IMR-90 (cell line): Measurements from ENCODE around the gene HORMAD1. TPM values are rescaled to one million over a fixed set of nuclear protein-coding genes. Genes with fewer than 3 reads are reported as not detected.

Experiments
- ATAC-seq: fragments of 200-7000 bp; cut with Tn5 transposase; 2 replicates; pipeline ENCODE4 v1.9.1; 2020; ENCODE audit warnings: low read depth, mild to moderate bottlenecking, moderate library complexity
- BruUV-seq: library from RNA; stranded (reverse); fragments of 400-500 nt; replicated peaks from 2 replicates; lab custom pipeline; 2021; lab: Mats Ljungman, UMichigan
- CTCF ChIA-PET: fragments of 300-600 bp; formaldehyde crosslinking; extraction: SDS; loops from one replicate; lab custom pipeline; 2021; ENCODE audit warnings: antibody characterized with exemption; lab: Yijun Ruan, JAX
- POLR2A ChIA-PET: fragments of 300-600 bp; sonication (Branson Sonifier 250); formaldehyde crosslinking; loops from one replicate; lab custom pipeline; 2022; ENCODE audit warnings: antibody characterized with exemption; ENCODE audit not compliant: unreplicated experiment; lab: Charles Lee
- DNase-seq: peaks from one replicate; pipeline ENCODE4 v3.0.0; 2013
- H2AFZ ChIP-seq: replicated peaks from 2 replicates; pipeline ENCODE3; 2013; ENCODE audit warnings: low read length, mild to moderate bottlenecking; ENCODE audit not compliant: poor library complexity
- H2AK5ac ChIP-seq: 2 replicates; pipeline ENCODE4 v1.6.1; 2013; ENCODE audit warnings: low read depth, low read length, inconsistent platforms
- H2AK9ac ChIP-seq: replicated peaks from 2 replicates; pipeline ENCODE3; 2013; ENCODE audit warnings: mild to moderate bottlenecking, low read depth, low read length, moderate library complexity; ENCODE audit not compliant: poor library complexity
- H2BK120ac ChIP-seq: 2 replicates; pipeline ENCODE4 v1.6.1; 2013; ENCODE audit warnings: low read depth, low read length, inconsistent platforms
- H2BK15ac ChIP-seq: 3 replicates; pipeline ENCODE4 v1.6.1; 2013; ENCODE audit warnings: low read depth, low read length, inconsistent platforms
- H2BK20ac ChIP-seq: 2 replicates; pipeline ENCODE4 v1.6.1; 2013; ENCODE audit warnings: low read depth, mild to moderate bottlenecking, inconsistent platforms, low read length, moderate library complexity
- H2BK5ac ChIP-seq: 2 replicates; pipeline ENCODE4 v1.6.1; 2013; ENCODE audit warnings: mild to moderate bottlenecking, low read depth, low read length, inconsistent platforms; ENCODE audit not compliant: poor library complexity, severe bottlenecking
- H3K14ac ChIP-seq: replicated peaks from 2 replicates; pipeline ENCODE4 v1.6.1; 2013; ENCODE audit warnings: low read depth, low read length, inconsistent platforms
- H3K18ac ChIP-seq: 2 replicates; pipeline ENCODE4 v1.6.1; 2013; ENCODE audit warnings: low read depth, low read length, control low read depth
- H3K23ac ChIP-seq: 2 replicates; pipeline ENCODE4 v1.6.1; 2013; ENCODE audit warnings: low read depth, low read length, inconsistent platforms
- H3K27ac ChIP-seq: 2 replicates; pipeline ENCODE4 v1.5.1; 2013; ENCODE audit warnings: mild to moderate bottlenecking, control low read depth, low read length; ENCODE audit not compliant: insufficient read depth
- H3K27me3 ChIP-seq: 2 replicates; pipeline ENCODE4 v1.6.1; 2013; ENCODE audit warnings: low read length; ENCODE audit not compliant: control insufficient read depth, insufficient read depth
- H3K36me3 ChIP-seq: 2 replicates; pipeline ENCODE4 v1.6.1; 2013; ENCODE audit warnings: low read length, mixed read lengths; ENCODE audit not compliant: control insufficient read depth, insufficient read depth
- H3K4ac ChIP-seq: 2 replicates; pipeline ENCODE4 v1.6.1; 2013; ENCODE audit warnings: low read depth, low read length, inconsistent platforms
- H3K4me1 ChIP-seq: 2 replicates; pipeline ENCODE4 v1.6.1; 2013; ENCODE audit warnings: low read length, mixed read lengths; ENCODE audit not compliant: control insufficient read depth, insufficient read depth
- H3K4me2 ChIP-seq: 2 replicates; pipeline ENCODE4 v1.6.1; 2013; ENCODE audit warnings: low read depth, mild to moderate bottlenecking, control low read depth, low read length, moderate library complexity
- H3K4me3 ChIP-seq: 2 replicates; pipeline ENCODE4 v1.5.1; 2013; ENCODE audit warnings: low read depth, mild to moderate bottlenecking, control low read depth, low read length, moderate library complexity; ENCODE audit not compliant: insufficient read depth
- H3K56ac ChIP-seq: 2 replicates; pipeline ENCODE4 v1.6.1; 2013; ENCODE audit warnings: low read length, inconsistent platforms; ENCODE audit not compliant: insufficient read depth; ENCODE audit errors: extremely low read depth
- H3K79me1 ChIP-seq, 2 experiments: 2 replicates each; pipeline ENCODE4 v1.6.1; 2013; ENCODE audit warnings: low read length in 2 of 2, inconsistent platforms in 1 of 2, low read depth in 1 of 2
- H3K9ac ChIP-seq: 2 replicates; pipeline ENCODE4 v1.6.1; 2013; ENCODE audit warnings: low read depth, low read length, control low read depth
- H3K9me1 ChIP-seq: 2 replicates; pipeline ENCODE4 v1.6.1; 2013; ENCODE audit warnings: low read length, inconsistent platforms; ENCODE audit not compliant: insufficient read depth
- H3K9me3 ChIP-seq: 2 replicates; pipeline ENCODE4 v1.6.1; 2013; ENCODE audit warnings: low read length; ENCODE audit not compliant: control insufficient read depth, insufficient read depth
- H4K20me1 ChIP-seq: 2 replicates; pipeline ENCODE4 v1.6.1; 2013; ENCODE audit warnings: low read length, inconsistent platforms; ENCODE audit not compliant: insufficient read depth
- H4K5ac ChIP-seq: 2 replicates; pipeline ENCODE4 v1.6.1; 2013; ENCODE audit warnings: mild to moderate bottlenecking, low read depth, low read length, control low read depth
- H4K8ac ChIP-seq, 2 experiments: 2 replicates each; pipeline ENCODE4 v1.6.1; 2013; ENCODE audit warnings: low read depth in 2 of 2, low read length in 2 of 2, control low read depth in 1 of 2, inconsistent platforms in 1 of 2
- H4K91ac ChIP-seq: 2 replicates; pipeline ENCODE4 v1.6.1; 2013; ENCODE audit warnings: low read depth, low read length, inconsistent platforms; ENCODE audit not compliant: insufficient read depth
- CEBPB ChIP-seq: IDR thresholded peaks from 2 replicates; pipeline ENCODE4 v1.6.1; 2012; ENCODE audit warnings: low read depth, low read length, improper control_type of control experiment
- CHD1 ChIP-seq: IDR thresholded peaks from 2 replicates; pipeline ENCODE4 v1.6.1; 2012; ENCODE audit warnings: low read depth, low read length, improper control_type of control experiment
- FOS ChIP-seq: fragments of 150-350 bp; IDR thresholded peaks from 2 replicates; pipeline ENCODE4 v1.6.1; 2016; ENCODE audit warnings: low read depth, low read length
- MAFK ChIP-seq: IDR thresholded peaks from 2 replicates; pipeline ENCODE4 v1.6.1; 2012; ENCODE audit warnings: low read depth, low read length, improper control_type of control experiment
- MAZ ChIP-seq: IDR thresholded peaks from 2 replicates; pipeline ENCODE4 v1.6.1; 2012; ENCODE audit warnings: low read depth, mild to moderate bottlenecking, low read length, improper control_type of control experiment, moderate library complexity, borderline replicate concordance
- MXI1 ChIP-seq: IDR thresholded peaks from 2 replicates; pipeline ENCODE4 v1.6.1; 2012; ENCODE audit warnings: low read depth, mild to moderate bottlenecking, low read length, moderate library complexity, borderline replicate concordance
- NFE2L2 ChIP-seq: fragments of 150-350 bp; IDR thresholded peaks from 2 replicates; pipeline ENCODE4 v1.6.1; 2016; ENCODE audit warnings: low read depth, mild to moderate bottlenecking, low read length
- POLR2A ChIP-seq: IDR thresholded peaks from 2 replicates; pipeline ENCODE4 v1.6.1; 2012; ENCODE audit warnings: mild to moderate bottlenecking, low read depth, low read length
- RAD21 ChIP-seq: IDR thresholded peaks from 2 replicates; pipeline ENCODE4 v1.6.1; 2012; ENCODE audit warnings: low read length, improper control_type of control experiment
- RFX5 ChIP-seq: IDR thresholded peaks from 2 replicates; pipeline ENCODE4 v1.8.0; 2012; ENCODE audit warnings: low read depth, mild to moderate bottlenecking, low read length, moderate library complexity
- SMC3 ChIP-seq: fragments of 150-350 bp; IDR thresholded peaks from 2 replicates; pipeline ENCODE4 v1.6.1; 2016; ENCODE audit warnings: low read depth, mild to moderate bottlenecking, antibody characterized with exemption, low read length, moderate library complexity
- WGBS, 2 experiments: methylation state at CpG; one replicate each; pipeline versions ENCODE4 v1.1.5 to v1.1.7; 2013; ENCODE audit warnings: missing lambda C conversion rate in 2 of 2; ENCODE audit not compliant: insufficient read length in 1 of 2; ENCODE audit errors: extremely low coverage in 2 of 2; 5-methylcytosine and 5-hydroxymethylcytosine counted together
- dilution Hi-C: fragments of 300-500 bp; cut with HindIII; formaldehyde crosslinking; loops from one replicate; pipeline ENCODE4 v1.14.3; 2018; ENCODE audit warnings: low sequenced_read_pairs; ENCODE audit not compliant: unreplicated experiment
- in situ Hi-C: fragments of 300-500 bp; cut with MboI; formaldehyde crosslinking; loops from 3 replicates; pipeline ENCODE4 v1.14.3; 2019; ENCODE audit warnings: low sequenced_read_pairs, inconsistent platforms, mixed read lengths
- intact Hi-C: fragments of 100-400 bp; cut with micrococcal nuclease; formaldehyde crosslinking; loops from 2 replicates; pipeline ENCODE4 v1.10.0; 2022
- polyA plus RNA-seq, 3 experiments: library from polyadenylated mRNA; depleted of rRNA; stranded (reverse); fragments of >200 nt; gene quantifications; 2 replicates each; pipeline ENCODE4 v1.2.3, GENCODE V29; 2012; ENCODE audit warnings: low replicate concordance in 1 of 3
- total RNA-seq: library from RNA; depleted of rRNA; stranded (reverse); fragments of >200 nt; gene quantifications from 2 replicates; pipeline ENCODE4 v1.2.3, GENCODE V29; 2012
- TF ChIP-seq, protein P1 (sequence below): fragments of 150-350 bp; IDR thresholded peaks from 2 replicates; pipeline ENCODE4 v1.6.1; 2016; ENCODE audit warnings: low read depth, mild to moderate bottlenecking, low read length, moderate library complexity, borderline replicate concordance

Gene HORMAD1
- total and polyA plus RNA-seq, 2 of the 4 experiments (the other 2 are of a cell fraction) = not detected

DNA sequence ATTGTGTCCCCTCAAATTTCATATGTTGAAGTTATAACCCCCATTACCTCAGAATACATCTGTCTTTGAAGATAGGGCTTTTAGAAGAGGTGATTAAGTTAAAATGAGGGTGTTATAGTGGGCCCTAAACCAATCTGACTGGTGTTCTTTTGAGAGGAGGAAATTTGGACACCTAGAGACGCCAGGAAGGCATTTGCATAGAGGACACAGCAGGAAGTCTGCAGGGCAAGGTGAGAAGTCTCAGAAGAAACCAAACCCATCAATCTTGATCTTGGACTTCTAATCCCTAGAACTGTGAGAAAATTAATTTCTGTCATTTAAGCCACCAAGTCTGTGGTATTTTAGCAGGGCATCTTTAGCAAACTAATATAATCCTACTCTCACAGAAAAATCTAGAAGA, 36.8 kb downstream of the HORMAD1 start:
- no peak overlapping the region for H2BK15ac ChIP-seq
- H2BK120ac ChIP-seq = no peak overlapping the region
- H2AK5ac ChIP-seq = no peak overlapping the region
- H3K4ac ChIP-seq = no peak overlapping the region
- H2BK5ac ChIP-seq = no peak overlapping the region
- no TSS peak for BruUV-seq
- H2AFZ ChIP-seq = no peak overlapping the region
- no peak overlapping the region for H3K4me3 ChIP-seq
- no peaks in the 10 kb centered on the region for H3K4me1 ChIP-seq
- no peak overlapping the region for H4K91ac ChIP-seq
- H4K5ac ChIP-seq = no peak overlapping the region
- H3K9me1 ChIP-seq = peaks cover 3% of the 10 kb centered on the region; the same call in 1 of the 2 replicates
- POLR2A ChIA-PET = no interaction called here
- H2AK9ac ChIP-seq = no peak overlapping the region
- no peaks in the 10 kb centered on the region for H4K20me1 ChIP-seq
- H2BK20ac ChIP-seq = no peak overlapping the region
- CTCF ChIA-PET = interaction anchor here (1.2 kb wide), 1 partner anchor 9 kb away, joined by 3 read pairs; no protein-coding TSS in a partner anchor
- H3K27me3 ChIP-seq = no peaks in the 10 kb centered on the region
- in situ Hi-C loops (no loop called here), intact Hi-C loops (no loop called here), dilution Hi-C loops (no loop called here)
- no peak overlapping the region for H4K8ac ChIP-seq
- peaks cover 2 to 8% of the 10 kb centered on the region in 2 experiments; a peak in 2 of 4 replicates for H3K79me1 ChIP-seq
- ATAC-seq (no peak), DNase-seq (no peak)
- 80% methylated on average over 1 of the region's 1 CpG; no CpG with 5 or more reads in 1 of the 2 experiments for WGBS, 2 experiments
- H3K23ac ChIP-seq = no peak overlapping the region; the same call in 1 of the 2 replicates
- no peaks in the 10 kb centered on the region for H3K9me3 ChIP-seq
- H3K36me3 ChIP-seq = peaks cover 8% of the 10 kb centered on the region; the same call in 1 of the 2 replicates
- H3K27ac ChIP-seq = no peak overlapping the region
- no peak overlapping the region for H3K9ac ChIP-seq
- no peak overlapping the region for H3K18ac ChIP-seq
- no peak overlapping the region for H3K4me2 ChIP-seq
- no peak overlapping the region for H3K14ac ChIP-seq
- TF ChIP-seq, protein P1, sequence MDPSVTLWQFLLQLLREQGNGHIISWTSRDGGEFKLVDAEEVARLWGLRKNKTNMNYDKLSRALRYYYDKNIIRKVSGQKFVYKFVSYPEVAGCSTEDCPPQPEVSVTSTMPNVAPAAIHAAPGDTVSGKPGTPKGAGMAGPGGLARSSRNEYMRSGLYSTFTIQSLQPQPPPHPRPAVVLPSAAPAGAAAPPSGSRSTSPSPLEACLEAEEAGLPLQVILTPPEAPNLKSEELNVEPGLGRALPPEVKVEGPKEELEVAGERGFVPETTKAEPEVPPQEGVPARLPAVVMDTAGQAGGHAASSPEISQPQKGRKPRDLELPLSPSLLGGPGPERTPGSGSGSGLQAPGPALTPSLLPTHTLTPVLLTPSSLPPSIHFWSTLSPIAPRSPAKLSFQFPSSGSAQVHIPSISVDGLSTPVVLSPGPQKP = no peak
- TF ChIP-seq CHD1 (no peak), MXI1 (no peak), FOS (no peak), SMC3 (no peak), MAZ (no peak), NFE2L2 (no peak), POLR2A (no peak), RFX5 (no peak), MAFK (no peak), CEBPB (no peak), RAD21 (no peak)
- no peak overlapping the region for H3K56ac ChIP-seq
